Measurements from ENCODE around the gene FAM199X.

DNA sequence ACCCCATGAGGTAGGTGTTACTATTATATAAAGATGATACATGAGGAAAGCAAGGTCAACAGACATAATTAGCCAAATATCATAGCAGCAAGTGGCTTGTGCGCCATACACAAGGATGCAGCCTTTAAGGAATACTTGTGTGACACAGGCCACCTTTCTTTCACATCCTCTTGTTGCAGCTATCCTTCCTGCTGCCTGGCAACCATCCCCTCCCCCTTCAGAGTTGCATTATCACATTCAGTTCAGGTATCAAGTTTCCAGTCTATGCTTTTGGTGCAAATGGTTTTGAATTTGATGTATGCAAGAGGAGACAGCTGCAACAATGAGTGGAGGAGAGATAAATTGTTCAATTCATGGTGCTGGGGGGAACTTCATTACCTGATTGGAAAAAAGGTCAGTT, 47.5 kb upstream of the FAM199X start:
- TF ChIP-seq, protein P1, sequence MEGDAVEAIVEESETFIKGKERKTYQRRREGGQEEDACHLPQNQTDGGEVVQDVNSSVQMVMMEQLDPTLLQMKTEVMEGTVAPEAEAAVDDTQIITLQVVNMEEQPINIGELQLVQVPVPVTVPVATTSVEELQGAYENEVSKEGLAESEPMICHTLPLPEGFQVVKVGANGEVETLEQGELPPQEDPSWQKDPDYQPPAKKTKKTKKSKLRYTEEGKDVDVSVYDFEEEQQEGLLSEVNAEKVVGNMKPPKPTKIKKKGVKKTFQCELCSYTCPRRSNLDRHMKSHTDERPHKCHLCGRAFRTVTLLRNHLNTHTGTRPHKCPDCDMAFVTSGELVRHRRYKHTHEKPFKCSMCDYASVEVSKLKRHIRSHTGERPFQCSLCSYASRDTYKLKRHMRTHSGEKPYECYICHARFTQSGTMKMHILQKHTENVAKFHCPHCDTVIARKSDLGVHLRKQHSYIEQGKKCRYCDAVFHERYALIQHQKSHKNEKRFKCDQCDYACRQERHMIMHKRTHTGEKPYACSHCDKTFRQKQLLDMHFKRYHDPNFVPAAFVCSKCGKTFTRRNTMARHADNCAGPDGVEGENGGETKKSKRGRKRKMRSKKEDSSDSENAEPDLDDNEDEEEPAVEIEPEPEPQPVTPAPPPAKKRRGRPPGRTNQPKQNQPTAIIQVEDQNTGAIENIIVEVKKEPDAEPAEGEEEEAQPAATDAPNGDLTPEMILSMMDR (IDR thresholded peaks at IDR 0.05): no peak
- TF ChIP-seq POLR2A (IDR thresholded peaks at IDR 0.05): no peak
